Neural progenitor cell (in vitro differentiated cells): ENCODE data around the gene EPHB4.

Source experiments
- EZH2 ChIP-seq: fragments of 200-600 bp; sonication (generic); IDR thresholded peaks from 2 replicates; pipeline ENCODE4 v1.6.1; 2017; ENCODE audit warnings: antibody characterized with exemption, mild to moderate bottlenecking, moderate library complexity
- TF ChIP-seq, protein P1 (sequence below): fragments of 200-600 bp; sonication (generic); IDR thresholded peaks from 2 replicates; pipeline ENCODE4 v1.5.1; 2017; ENCODE audit warnings: antibody characterized with exemption, mild to moderate bottlenecking

DNA sequence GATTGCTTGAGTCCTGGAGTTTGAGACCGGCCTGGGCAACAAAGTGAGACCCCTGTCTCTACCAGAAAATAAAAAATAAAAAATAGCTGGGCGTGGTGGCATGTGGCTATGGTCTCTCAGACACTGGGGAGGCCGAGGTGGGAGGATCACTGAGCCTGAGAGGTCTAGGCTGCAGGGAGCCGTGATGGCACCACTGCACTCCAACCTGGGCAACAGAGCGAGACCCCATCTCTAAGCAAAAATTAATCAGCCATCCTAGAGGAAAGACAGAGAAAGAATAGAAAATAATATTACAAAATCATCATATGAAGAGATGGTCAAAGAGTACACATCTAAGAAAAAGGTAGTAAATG, 4.9 kb upstream of the EPHB4 start:
- TF ChIP-seq, protein P1, sequence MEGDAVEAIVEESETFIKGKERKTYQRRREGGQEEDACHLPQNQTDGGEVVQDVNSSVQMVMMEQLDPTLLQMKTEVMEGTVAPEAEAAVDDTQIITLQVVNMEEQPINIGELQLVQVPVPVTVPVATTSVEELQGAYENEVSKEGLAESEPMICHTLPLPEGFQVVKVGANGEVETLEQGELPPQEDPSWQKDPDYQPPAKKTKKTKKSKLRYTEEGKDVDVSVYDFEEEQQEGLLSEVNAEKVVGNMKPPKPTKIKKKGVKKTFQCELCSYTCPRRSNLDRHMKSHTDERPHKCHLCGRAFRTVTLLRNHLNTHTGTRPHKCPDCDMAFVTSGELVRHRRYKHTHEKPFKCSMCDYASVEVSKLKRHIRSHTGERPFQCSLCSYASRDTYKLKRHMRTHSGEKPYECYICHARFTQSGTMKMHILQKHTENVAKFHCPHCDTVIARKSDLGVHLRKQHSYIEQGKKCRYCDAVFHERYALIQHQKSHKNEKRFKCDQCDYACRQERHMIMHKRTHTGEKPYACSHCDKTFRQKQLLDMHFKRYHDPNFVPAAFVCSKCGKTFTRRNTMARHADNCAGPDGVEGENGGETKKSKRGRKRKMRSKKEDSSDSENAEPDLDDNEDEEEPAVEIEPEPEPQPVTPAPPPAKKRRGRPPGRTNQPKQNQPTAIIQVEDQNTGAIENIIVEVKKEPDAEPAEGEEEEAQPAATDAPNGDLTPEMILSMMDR: no peak
- TF ChIP-seq EZH2: no peak
